ENCODE results near the gene AFDN.
A peak's percentile ranks its signal among the peaks of the same experiment; 100 is the strongest.

Gene AFDN

DNA sequence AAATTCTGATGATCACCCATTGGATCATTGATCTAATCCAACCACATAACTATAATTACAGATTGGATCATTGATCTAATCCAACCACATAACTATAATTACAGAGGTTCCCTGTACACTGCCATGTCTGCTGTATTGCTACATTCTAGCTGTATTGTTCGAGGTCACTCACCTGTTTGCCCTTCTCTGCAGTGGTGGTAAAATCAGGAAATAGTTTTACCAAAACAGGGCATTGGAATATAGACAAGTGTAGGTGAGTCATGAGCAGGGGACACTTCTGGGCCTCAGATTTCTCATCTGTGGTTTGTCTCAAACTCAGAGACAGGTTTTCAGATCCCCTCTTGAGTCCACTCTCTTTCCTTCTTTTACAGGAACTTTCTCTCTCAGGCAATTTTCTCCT lies 9.0 kb upstream of the AFDN start:
- H3K4me3 ChIP-seq (replicated peaks; ENCODE audit: low read depth, low read length) = no peak overlapping the region
- TF ChIP-seq, protein P1, sequence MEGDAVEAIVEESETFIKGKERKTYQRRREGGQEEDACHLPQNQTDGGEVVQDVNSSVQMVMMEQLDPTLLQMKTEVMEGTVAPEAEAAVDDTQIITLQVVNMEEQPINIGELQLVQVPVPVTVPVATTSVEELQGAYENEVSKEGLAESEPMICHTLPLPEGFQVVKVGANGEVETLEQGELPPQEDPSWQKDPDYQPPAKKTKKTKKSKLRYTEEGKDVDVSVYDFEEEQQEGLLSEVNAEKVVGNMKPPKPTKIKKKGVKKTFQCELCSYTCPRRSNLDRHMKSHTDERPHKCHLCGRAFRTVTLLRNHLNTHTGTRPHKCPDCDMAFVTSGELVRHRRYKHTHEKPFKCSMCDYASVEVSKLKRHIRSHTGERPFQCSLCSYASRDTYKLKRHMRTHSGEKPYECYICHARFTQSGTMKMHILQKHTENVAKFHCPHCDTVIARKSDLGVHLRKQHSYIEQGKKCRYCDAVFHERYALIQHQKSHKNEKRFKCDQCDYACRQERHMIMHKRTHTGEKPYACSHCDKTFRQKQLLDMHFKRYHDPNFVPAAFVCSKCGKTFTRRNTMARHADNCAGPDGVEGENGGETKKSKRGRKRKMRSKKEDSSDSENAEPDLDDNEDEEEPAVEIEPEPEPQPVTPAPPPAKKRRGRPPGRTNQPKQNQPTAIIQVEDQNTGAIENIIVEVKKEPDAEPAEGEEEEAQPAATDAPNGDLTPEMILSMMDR (IDR thresholded peaks at IDR 0.05; ENCODE audit: low read length, missing control alignments) = no peak
- no peak for DNase-seq (ENCODE audit: low read depth)

DNA sequence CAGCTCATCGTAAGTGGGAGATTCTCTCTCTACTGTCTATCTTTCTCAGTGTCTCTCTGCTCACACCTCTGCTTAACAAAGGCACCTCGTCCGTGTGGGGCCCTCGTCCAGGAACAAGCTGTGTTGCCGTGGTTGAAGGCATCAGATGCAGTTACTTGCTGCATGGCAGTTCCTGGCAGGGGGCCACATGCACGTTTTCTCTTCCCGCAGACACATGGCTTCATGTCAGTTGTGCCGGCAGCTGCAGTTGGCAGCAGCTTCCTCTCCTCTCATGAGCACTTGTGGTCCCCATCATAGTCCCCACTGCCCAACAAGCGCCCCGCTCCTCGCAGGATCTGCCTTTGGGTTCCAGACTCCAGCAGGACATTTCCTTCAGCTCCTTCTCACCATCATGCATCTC lies 7.1 kb upstream of the AFDN start:
- no peak overlapping the region for H3K4me3 ChIP-seq (replicated peaks; ENCODE audit: low read depth, low read length)
- no peak for DNase-seq (ENCODE audit: low read depth)
- TF ChIP-seq, protein P1 (IDR thresholded peaks at IDR 0.05; ENCODE audit: low read length, missing control alignments) = no peak

DNA sequence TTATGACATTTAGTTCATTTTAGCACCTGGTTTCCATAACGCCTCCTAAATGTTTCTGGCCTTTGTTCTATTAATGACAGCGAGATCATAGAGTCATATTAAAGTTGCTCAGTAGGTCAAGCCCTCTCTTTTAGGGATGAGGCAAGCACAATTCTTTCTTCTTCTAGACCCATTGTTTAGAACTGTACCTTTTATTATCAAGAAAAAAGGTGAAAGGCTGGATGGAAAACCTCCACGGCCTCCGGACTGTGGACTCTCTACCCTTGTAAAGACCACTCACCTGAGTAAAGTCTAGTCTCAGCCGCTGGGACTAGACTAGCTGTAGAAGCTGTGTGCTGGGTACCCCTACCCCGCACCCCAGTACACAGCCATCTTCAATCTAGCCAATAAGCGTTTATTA lies 6.0 kb upstream of the AFDN start:
- TF ChIP-seq, protein P1 (IDR thresholded peaks at IDR 0.05; ENCODE audit: low read length, missing control alignments) = no peak
- no peak overlapping the region for H3K4me3 ChIP-seq (replicated peaks; ENCODE audit: low read depth, low read length)
- DNase-seq (ENCODE audit: low read depth) = no peak

DNA sequence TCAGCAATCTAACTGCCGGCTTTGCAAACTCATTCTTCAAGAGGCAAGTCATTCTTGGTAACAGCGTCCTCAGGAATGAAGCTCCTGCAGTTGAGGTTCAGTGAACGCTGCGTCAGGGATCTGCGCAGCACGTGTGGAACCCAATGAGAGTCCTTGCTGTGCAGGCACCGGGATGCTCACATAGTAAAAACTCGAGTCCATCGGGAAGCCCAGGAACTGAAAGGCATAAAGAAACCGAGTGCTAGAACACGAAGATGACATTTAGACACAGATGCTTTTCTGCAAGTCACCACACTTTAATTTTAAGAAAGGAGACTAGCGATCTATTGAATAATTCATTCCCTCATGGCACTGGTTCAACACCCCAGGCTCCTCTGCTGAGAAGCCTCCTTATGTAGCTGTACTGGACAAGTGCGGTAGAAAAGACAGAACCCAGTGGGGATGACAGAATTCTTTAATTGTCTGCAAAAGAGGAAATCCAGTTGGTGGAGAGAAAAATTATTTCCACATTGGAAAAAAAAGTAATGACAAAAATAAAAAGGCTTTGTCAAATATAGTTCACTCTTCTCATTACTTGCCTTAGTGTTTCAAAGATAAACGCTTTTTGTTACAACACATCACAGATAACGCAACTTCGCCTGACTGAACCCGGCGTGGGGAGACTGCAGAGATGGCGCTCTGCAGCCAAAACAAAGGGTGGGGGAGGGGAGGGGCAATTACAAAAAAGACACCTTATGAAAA lies 1.9 kb upstream of the AFDN start:
- peak overlapping the region; percentile 88 for H3K4me3 ChIP-seq (replicated peaks; ENCODE audit: low read depth, low read length)
- peak; percentile 44 for DNase-seq (ENCODE audit: low read depth)
- TF ChIP-seq, protein P1 (IDR thresholded peaks at IDR 0.05; ENCODE audit: low read length, missing control alignments) = no peak

DNA sequence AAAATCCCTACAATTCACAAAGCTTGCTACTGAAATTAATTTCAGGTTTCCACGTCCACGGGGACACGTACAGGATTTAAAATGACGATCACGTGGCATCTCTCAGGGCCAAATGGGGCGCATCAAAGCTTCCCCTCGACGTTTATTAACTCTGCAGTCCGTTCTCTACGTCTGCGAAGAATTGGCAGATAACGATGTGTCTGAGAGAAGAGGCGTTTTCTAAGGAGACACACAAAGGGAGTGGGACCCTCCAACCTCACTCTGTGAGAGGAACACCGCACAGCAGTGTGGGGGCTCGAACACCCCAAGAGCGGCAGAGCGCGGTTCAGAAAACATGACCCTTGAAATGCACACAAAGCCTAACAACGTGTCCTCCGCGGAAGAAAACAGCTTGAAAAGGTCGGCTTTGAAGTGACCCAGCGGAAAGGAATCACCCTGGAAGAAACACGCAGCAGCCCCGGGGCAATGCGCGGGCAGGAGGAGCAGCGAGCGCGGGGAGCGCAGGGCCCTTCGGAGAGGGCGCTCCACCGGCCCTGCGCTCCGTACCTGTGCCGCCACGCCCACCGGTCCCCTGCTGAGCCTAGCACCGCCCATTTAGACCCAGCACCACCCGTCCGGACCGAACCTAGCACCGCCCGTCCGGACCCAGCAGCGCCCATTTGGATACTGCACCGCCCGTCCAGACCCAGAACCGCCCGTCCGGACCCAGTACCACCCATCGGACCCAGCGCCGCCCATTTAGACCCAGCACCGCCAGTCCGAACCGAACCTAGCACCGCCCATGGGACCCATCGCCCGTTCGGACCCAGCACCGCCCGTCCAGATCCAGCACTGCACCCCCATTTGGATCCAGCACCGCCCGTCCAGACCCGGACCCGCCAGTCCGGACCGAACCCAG lies 1.1 kb upstream of the AFDN start:
- DNase-seq (ENCODE audit: low read depth) = peak; percentile 49
- H3K4me3 ChIP-seq (replicated peaks; ENCODE audit: low read depth, low read length) = peak overlapping the region; percentile 88
- TF ChIP-seq, protein P1 (IDR thresholded peaks at IDR 0.05; ENCODE audit: low read length, missing control alignments) = no peak

DNA sequence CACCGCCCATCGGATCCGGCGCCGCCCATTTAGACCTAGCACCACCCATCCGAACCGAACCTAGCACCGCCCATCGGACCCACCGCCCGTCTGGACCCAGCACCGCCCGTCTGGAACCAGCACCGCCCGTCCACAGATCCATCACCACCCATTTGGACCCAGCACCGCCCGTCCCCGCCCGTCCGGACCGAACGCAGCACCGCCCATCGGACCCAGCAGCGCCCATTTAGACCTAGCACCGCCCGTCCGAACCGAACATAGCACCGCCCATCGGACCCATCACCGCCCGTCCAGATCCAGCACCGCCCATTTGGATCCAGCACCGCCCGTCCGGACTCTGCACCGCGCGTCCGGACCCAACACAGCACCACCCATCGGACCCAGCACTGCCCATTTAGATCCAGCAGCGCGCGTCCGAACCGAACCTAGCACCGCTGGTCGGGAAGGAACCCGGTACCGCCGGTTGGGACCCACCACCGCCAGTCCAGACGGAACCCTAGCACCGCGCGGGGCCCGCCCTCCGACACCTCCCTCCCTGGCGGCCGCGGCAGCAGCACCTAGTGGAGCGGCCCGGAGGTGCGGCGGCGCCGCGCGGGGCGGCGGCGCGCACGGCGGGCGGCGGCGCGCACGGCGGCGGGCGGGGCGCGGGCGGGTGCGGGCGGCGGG lies 348 bp upstream of the AFDN start:
- peak; percentile 51 for DNase-seq (ENCODE audit: low read depth)
- TF ChIP-seq, protein P1 (IDR thresholded peaks at IDR 0.05; ENCODE audit: low read length, missing control alignments) = peak; percentile 12
- peak overlapping the region; percentile 88 for H3K4me3 ChIP-seq (replicated peaks; ENCODE audit: low read depth, low read length)

Measured in fibroblast of pulmonary artery (primary cell).